Aorta (tissue), 5 donors: ENCODE data around the gene HDAC9. TPM values are rescaled to one million over a fixed set of nuclear protein-coding genes. Genes with fewer than 3 reads are reported as not detected.
A peak's percentile ranks its signal among the peaks of the same experiment; 100 is the strongest.

ENCODE experiments used
- ATAC-seq: fragments of 200-7000 bp; cut with Tn5 transposase; one replicate; pipeline ENCODE4 v1.9.1; 2022; ENCODE audit warnings: moderate library complexity; ENCODE audit not compliant: low FRiP score
- DNase-seq, 2 donors: peaks; one replicate each; pipeline ENCODE4 v3.0.0-alpha.2; 2020
- H3K27ac ChIP-seq, 2 donors: one replicate each; pipeline ENCODE4 v1.5.1; 2013; ENCODE audit warnings: low read length in 2 of 2, mild to moderate bottlenecking in 2 of 2, moderate library complexity in 2 of 2, control low read depth in 1 of 2, inconsistent platforms in 1 of 2, low read depth in 1 of 2
- H3K27me3 ChIP-seq, 2 donors: one replicate each; pipeline ENCODE4 v1.6.1; 2013; ENCODE audit warnings: control low read depth in 1 of 2, low read length in 1 of 2, mild to moderate bottlenecking in 1 of 2, moderate library complexity in 1 of 2; ENCODE audit not compliant: insufficient read depth in 2 of 2, control insufficient read depth in 1 of 2
- H3K36me3 ChIP-seq, 2 donors: one replicate each; pipeline ENCODE4 v1.6.1; 2013; ENCODE audit warnings: control low read depth in 1 of 2, low read length in 1 of 2, mild to moderate bottlenecking in 1 of 2; ENCODE audit not compliant: insufficient read depth in 2 of 2, control insufficient read depth in 1 of 2
- H3K4me1 ChIP-seq, 2 donors: one replicate each; pipeline ENCODE4 v1.6.1; 2013; ENCODE audit warnings: low read length in 2 of 2, control low read depth in 1 of 2, mild to moderate bottlenecking in 1 of 2, moderate library complexity in 1 of 2; ENCODE audit not compliant: insufficient read depth in 2 of 2, control insufficient read depth in 1 of 2
- H3K4me3 ChIP-seq, 2 donors: one replicate each; pipeline ENCODE4 v1.5.1; 2013; ENCODE audit warnings: low read length in 2 of 2, control low read depth in 1 of 2, mild to moderate bottlenecking in 1 of 2
- H3K9me3 ChIP-seq: one replicate; pipeline ENCODE4 v1.6.1; 2013; ENCODE audit warnings: mild to moderate bottlenecking, low read length; ENCODE audit not compliant: control insufficient read depth
- WGBS, 2 donors: extraction: QIAGEN DNeasy Blood & Tissue Kit; methylation state at CpG; one replicate each; pipeline ENCODE4 v1.1.7; 2013; 5-methylcytosine and 5-hydroxymethylcytosine counted together
- intact Hi-C, 2 donors: fragments of 100-400 bp; cut with DNase I; formaldehyde crosslinking; loops; one replicate each; pipeline versions ENCODE4 v1.14.2 to v1.15.0; 2022
- polyA plus RNA-seq, 2 donors: library from polyadenylated mRNA; stranded (reverse); fragments of 200-250 nt; gene quantifications; one replicate each; pipeline ENCODE4 v1.2.3, GENCODE V29; 2013
- total RNA-seq, 2 donors: library from RNA; stranded (reverse); fragmentation: NEBNext Ultra II Directional; extraction: Animal tissue kit (Norgen Biotek cat#: 25700); gene quantifications; one replicate each; pipeline ENCODE4 v1.2.1, GENCODE V29; 2021
- donor health status: healthy with polysubstance abuse.
- donor health status: Bipolar disorder and iron deficiency.
- donor health status: DM: no; HTN: no; CAD: no.
- donor health status: DM: no; HTN: no; CAD: no.
- donor health status: DM: yes; HTN: yes; CAD: no.

HDAC9 gene
- total and polyA plus RNA-seq, 4 donors, result 9.1 to 122 (median 31.2) TPM

GRCh38 chr7:18481776-18482175, 13.8 kb upstream of the HDAC9 start:
- ATAC-seq (no peak), DNase-seq (no peak)
- WGBS, 2 donors, result 95 to 100% methylated on average over 1 of the region's 1 CpG
- Histone ChIP-seq H3K4me1 (no peaks in the 10 kb centered on the region), H3K9me3 (no peaks in the 10 kb centered on the region), H3K36me3 (no peaks in the 10 kb centered on the region), H3K27ac (no peak overlapping the region), H3K4me3 (no peak overlapping the region), H3K27me3 (no peaks in the 10 kb centered on the region)
- intact Hi-C loops, result no loop called here

- 43 to 45% methylated on average over 1 of the region's 1 CpG for WGBS, 2 donors
- DNase-seq (no peak), ATAC-seq (no peak)
- H3K4me1 ChIP-seq, result no peaks in the 10 kb centered on the region
- H3K36me3 ChIP-seq, result no peaks in the 10 kb centered on the region
- no peaks in the 10 kb centered on the region for H3K27me3 ChIP-seq
- intact Hi-C loops, result no loop called here
- no peak overlapping the region for H3K27ac ChIP-seq
- no peaks in the 10 kb centered on the region for H3K9me3 ChIP-seq
- no peak overlapping the region for H3K4me3 ChIP-seq
These were observed 7.5 kb upstream of the HDAC9 start for GRCh38 chr7:18488049-18488448.

GRCh38 chr7:18489624-18490023, 5.9 kb upstream of the HDAC9 start:
- DNase-seq, result no peak
- Histone ChIP-seq H3K36me3 (no peaks in the 10 kb centered on the region), H3K27me3 (no peaks in the 10 kb centered on the region), H3K9me3 (no peaks in the 10 kb centered on the region), H3K27ac (no peak overlapping the region), H3K4me1 (no peaks in the 10 kb centered on the region), H3K4me3 (no peak overlapping the region)
- no peak for ATAC-seq
- intact Hi-C loops, result loop anchor here in 1 of 2 donors (10.0 kb wide), 1 partner anchor 175 kb away; no protein-coding TSS in a partner anchor
- WGBS, 2 donors, result 98 to 99% methylated on average over 2 of the region's 2 CpGs

GRCh38 chr7:18491871-18492270, 3.7 kb upstream of the HDAC9 start:
- ATAC-seq (no peak), DNase-seq (no peak)
- no peaks in the 10 kb centered on the region for H3K27me3 ChIP-seq
- H3K4me1 ChIP-seq, result peaks cover 0 to under 1% of the 10 kb centered on the region in 2 donors
- 97% methylated on average over 6 of the region's 6 CpGs for WGBS, 2 donors
- H3K9me3 ChIP-seq, result no peaks in the 10 kb centered on the region
- H3K36me3 ChIP-seq, result no peaks in the 10 kb centered on the region
- no peak overlapping the region for H3K27ac ChIP-seq
- no peak overlapping the region for H3K4me3 ChIP-seq
- intact Hi-C loops, result loop anchor here in 1 of 2 donors (10.0 kb wide), 1 partner anchor 173 kb away; no protein-coding TSS in a partner anchor

- intact Hi-C loops, result loop anchor here in 1 of 2 donors (2.0 to 10.0 kb wide), 2 partner anchors 136 to 170 kb away; no protein-coding TSS in a partner anchor
- 78 to 83% methylated on average over 3 of the region's 3 CpGs for WGBS, 2 donors
These were observed 1.1 kb upstream of the HDAC9 start for GRCh38 chr7:18494406-18494805.

GRCh38 chr7:18494821-18495408, 634 bp upstream of the HDAC9 start:
- 10 to 19% methylated on average over 3 of the region's 3 CpGs for WGBS, 2 donors
- DNase-seq, result no peak

More at GRCh38 chr7:18494406-18494805, 1.1 kb upstream of the HDAC9 start:
- DNase-seq (no peak), ATAC-seq (no peak)
- Histone ChIP-seq H3K4me1 (peaks cover 0 to 10% of the 10 kb centered on the region in 2 donors), H3K9me3 (no peaks in the 10 kb centered on the region), H3K27ac (peak overlapping the region in 1 of 2 donors; percentile 76), H3K4me3 (peak overlapping the region in 1 of 2 donors; percentile 10), H3K36me3 (no peaks in the 10 kb centered on the region), H3K27me3 (no peaks in the 10 kb centered on the region)

GRCh38 chr7:18496341-18496700, 772 bp downstream of the HDAC9 start:
- H3K27ac ChIP-seq, result peak overlapping the region; percentile 83 to 100
- DNase-seq, result no peak

More at GRCh38 chr7:18494821-18495408, 634 bp upstream of the HDAC9 start:
- Histone ChIP-seq H3K4me1 (peaks cover 0 to 10% of the 10 kb centered on the region in 2 donors), H3K36me3 (no peaks in the 10 kb centered on the region), H3K27me3 (no peaks in the 10 kb centered on the region), H3K9me3 (no peaks in the 10 kb centered on the region), H3K27ac (peak overlapping the region in 1 of 2 donors; percentile 100), H3K4me3 (peak overlapping the region; percentile 64 to 89)
- intact Hi-C loops, result loop anchor here (2.0 to 10.0 kb wide), 4 partner anchors 57 to 170 kb away; no protein-coding TSS in a partner anchor
- ATAC-seq, result peak; percentile 62

GRCh38 chr7:18497082-18497481, 1.5 kb downstream of the HDAC9 start:
- ATAC-seq (no peak), DNase-seq (no peak)
- 14 to 23% methylated on average over 3 of the region's 3 CpGs for WGBS, 2 donors
- Histone ChIP-seq H3K36me3 (no peaks in the 10 kb centered on the region), H3K4me1 (peaks cover 0 to 19% of the 10 kb centered on the region in 2 donors), H3K27me3 (no peaks in the 10 kb centered on the region), H3K9me3 (no peaks in the 10 kb centered on the region), H3K4me3 (peak overlapping the region; percentile 64 to 89), H3K27ac (peak overlapping the region in 1 of 2 donors; percentile 76)
- intact Hi-C loops, result loop anchor here (5.0 to 10.0 kb wide), 3 partner anchors 55 to 168 kb away; no protein-coding TSS in a partner anchor

More at GRCh38 chr7:18496341-18496700, 772 bp downstream of the HDAC9 start:
- 3% methylated on average over 3 of the region's 3 CpGs for WGBS, 2 donors
- Histone ChIP-seq H3K4me3 (peak overlapping the region; percentile 64 to 89), H3K4me1 (peaks cover 0 to 16% of the 10 kb centered on the region in 2 donors), H3K9me3 (no peaks in the 10 kb centered on the region), H3K36me3 (no peaks in the 10 kb centered on the region), H3K27me3 (no peaks in the 10 kb centered on the region)
- intact Hi-C loops, result loop anchor here (5.0 to 10.0 kb wide), 3 partner anchors 56 to 168 kb away; no protein-coding TSS in a partner anchor
- no peak for ATAC-seq

- H3K27me3 ChIP-seq, result no peaks in the 10 kb centered on the region
- intact Hi-C loops, result loop anchor here (5.0 to 10.0 kb wide), 3 partner anchors 55 to 167 kb away; no protein-coding TSS in a partner anchor
- peak overlapping the region; percentile 49 to 71 for H3K27ac ChIP-seq
- H3K4me3 ChIP-seq, result peak overlapping the region; percentile 64 to 89
- H3K36me3 ChIP-seq, result no peaks in the 10 kb centered on the region
- no peak for DNase-seq
- H3K4me1 ChIP-seq, result peaks cover 0 to 20% of the 10 kb centered on the region in 2 donors
- H3K9me3 ChIP-seq, result no peaks in the 10 kb centered on the region
- no peak for ATAC-seq
These were observed 2.3 kb downstream of the HDAC9 start for GRCh38 chr7:18497800-18498199.
